OCI-LY3 (cell line): ENCODE data around the gene TMEM255B.

Experiments
- H2AFZ ChIP-seq: fragments of 200-600, 300-600 bp; shearing (Covaris generic); 2 replicates; pipeline ENCODE4 v1.6.0; 2014; ENCODE audit warnings: antibody characterized with exemption, low read depth, low read length
- H3K27ac ChIP-seq: fragments of 200-600, 300-600 bp; sonication (generic); 2 replicates; pipeline ENCODE4 v1.5.1; 2014; ENCODE audit warnings: mild to moderate bottlenecking, low read length, moderate library complexity, mixed read lengths
- H3K27me3 ChIP-seq: fragments of 200-600, 300-600 bp; sonication (generic); 2 replicates; pipeline ENCODE4 v1.6.1; 2014; ENCODE audit warnings: low read depth, low read length, mixed read lengths
- H3K36me3 ChIP-seq: fragments of 200-600, 300-600 bp; sonication (generic); replicated peaks from 2 replicates; pipeline ENCODE3; 2014; ENCODE audit warnings: low read depth, low read length, mixed read lengths
- H3K4me1 ChIP-seq: fragments of 300-600, 200-600 bp; sonication (generic); 2 replicates; pipeline ENCODE4 v1.6.1; 2014; ENCODE audit warnings: low read length, mixed read lengths
- H3K4me2 ChIP-seq: fragments of 200-600, 300-600 bp; sonication (generic); 2 replicates; pipeline ENCODE4 v1.6.1; 2014; ENCODE audit warnings: low read length, mixed read lengths
- H3K4me3 ChIP-seq: fragments of 300-600, 200-600 bp; sonication (generic); 2 replicates; pipeline ENCODE4 v1.5.1; 2014; ENCODE audit warnings: antibody characterized with exemption, mild to moderate bottlenecking, low read length, moderate library complexity
- H3K79me2 ChIP-seq: fragments of 300-600, 200-600 bp; shearing (Covaris generic); 2 replicates; pipeline ENCODE4 v1.6.1; 2014; ENCODE audit warnings: mild to moderate bottlenecking, low read length, mixed read lengths
- H3K9ac ChIP-seq: fragments of 300-600, 200-600 bp; shearing (Covaris generic); 2 replicates; pipeline ENCODE4 v1.6.0; 2014; ENCODE audit warnings: mild to moderate bottlenecking, low read length, moderate library complexity
- H3K9me3 ChIP-seq: fragments of 200-600, 300-600 bp; shearing (Covaris generic); 2 replicates; pipeline ENCODE4 v1.6.1; 2014; ENCODE audit warnings: low read length, mixed read lengths; ENCODE audit not compliant: insufficient read depth
- H4K20me1 ChIP-seq: fragments of 200-600, 300-600 bp; sonication (generic); 2 replicates; pipeline ENCODE4 v1.6.1; 2016; ENCODE audit warnings: low read length, mixed read lengths; ENCODE audit not compliant: insufficient read depth
- EZH2phosphoT487 ChIP-seq: fragments of 200-600 bp; shearing (Covaris generic); IDR thresholded peaks from 2 replicates; pipeline ENCODE4 v1.6.1; 2018; ENCODE audit warnings: antibody characterized with exemption, mixed run types, low read depth
- TF ChIP-seq, protein P1 (sequence below): fragments of 200-600, 300-600 bp; sonication (generic); IDR thresholded peaks from 2 replicates; pipeline ENCODE4 v1.5.1; 2014; ENCODE audit warnings: antibody characterized with exemption, low read length, low read depth

TMEM255B gene

DNA sequence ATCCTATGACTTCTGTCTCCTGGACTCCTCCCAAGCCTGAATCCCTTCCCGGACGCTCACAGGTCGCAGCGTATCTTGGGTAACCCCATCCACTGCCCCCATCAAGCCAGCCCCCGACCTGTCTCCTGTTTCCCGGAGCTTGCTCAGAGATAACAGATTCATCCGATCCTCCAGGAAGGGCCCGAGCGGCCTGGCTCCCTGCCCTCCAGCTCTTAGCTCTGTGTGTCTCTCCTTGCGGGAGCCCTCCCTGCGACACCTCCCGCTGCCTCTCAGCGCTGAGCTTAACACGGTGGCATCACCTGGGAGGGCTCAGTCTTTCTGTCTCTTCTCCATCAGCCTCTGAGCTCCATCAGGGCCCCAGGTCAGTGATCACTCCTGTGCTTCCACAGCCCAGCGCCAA is 4.3 kb upstream of the TMEM255B start:
- peaks cover 7% of the 10 kb centered on the region for H3K4me1 ChIP-seq
- no peaks in the 10 kb centered on the region for H3K36me3 ChIP-seq
- no peak overlapping the region for H3K4me3 ChIP-seq

GRCh38 chr13:113756441-113757097 is 2.5 kb upstream of the TMEM255B start:
- Histone ChIP-seq H3K9ac (no peak overlapping the region), H3K9me3 (no peaks in the 10 kb centered on the region; the same call in 1 of the 2 replicates), H4K20me1 (no peaks in the 10 kb centered on the region), H3K4me1 (peaks cover 7% of the 10 kb centered on the region), H2AFZ (no peak overlapping the region), H3K4me3 (no peak overlapping the region), H3K27me3 (peaks cover 22% of the 10 kb centered on the region), H3K79me2 (no peaks in the 10 kb centered on the region), H3K36me3 (no peaks in the 10 kb centered on the region), H3K4me2 (no peak overlapping the region), H3K27ac (no peak overlapping the region)
- TF ChIP-seq, protein P1, sequence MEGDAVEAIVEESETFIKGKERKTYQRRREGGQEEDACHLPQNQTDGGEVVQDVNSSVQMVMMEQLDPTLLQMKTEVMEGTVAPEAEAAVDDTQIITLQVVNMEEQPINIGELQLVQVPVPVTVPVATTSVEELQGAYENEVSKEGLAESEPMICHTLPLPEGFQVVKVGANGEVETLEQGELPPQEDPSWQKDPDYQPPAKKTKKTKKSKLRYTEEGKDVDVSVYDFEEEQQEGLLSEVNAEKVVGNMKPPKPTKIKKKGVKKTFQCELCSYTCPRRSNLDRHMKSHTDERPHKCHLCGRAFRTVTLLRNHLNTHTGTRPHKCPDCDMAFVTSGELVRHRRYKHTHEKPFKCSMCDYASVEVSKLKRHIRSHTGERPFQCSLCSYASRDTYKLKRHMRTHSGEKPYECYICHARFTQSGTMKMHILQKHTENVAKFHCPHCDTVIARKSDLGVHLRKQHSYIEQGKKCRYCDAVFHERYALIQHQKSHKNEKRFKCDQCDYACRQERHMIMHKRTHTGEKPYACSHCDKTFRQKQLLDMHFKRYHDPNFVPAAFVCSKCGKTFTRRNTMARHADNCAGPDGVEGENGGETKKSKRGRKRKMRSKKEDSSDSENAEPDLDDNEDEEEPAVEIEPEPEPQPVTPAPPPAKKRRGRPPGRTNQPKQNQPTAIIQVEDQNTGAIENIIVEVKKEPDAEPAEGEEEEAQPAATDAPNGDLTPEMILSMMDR: no peak
- TF ChIP-seq EZH2phosphoT487: no peak

More for the DNA sequence above, 4.3 kb upstream of the TMEM255B start:
- Histone ChIP-seq H3K79me2 (no peaks in the 10 kb centered on the region), H3K4me2 (no peak overlapping the region), H3K9me3 (no peaks in the 10 kb centered on the region; the same call in 1 of the 2 replicates), H3K9ac (no peak overlapping the region), H2AFZ (no peak overlapping the region), H4K20me1 (no peaks in the 10 kb centered on the region), H3K27ac (no peak overlapping the region), H3K27me3 (peaks cover 8% of the 10 kb centered on the region)
- TF ChIP-seq, protein P1: no peak
- TF ChIP-seq EZH2phosphoT487: no peak

DNA sequence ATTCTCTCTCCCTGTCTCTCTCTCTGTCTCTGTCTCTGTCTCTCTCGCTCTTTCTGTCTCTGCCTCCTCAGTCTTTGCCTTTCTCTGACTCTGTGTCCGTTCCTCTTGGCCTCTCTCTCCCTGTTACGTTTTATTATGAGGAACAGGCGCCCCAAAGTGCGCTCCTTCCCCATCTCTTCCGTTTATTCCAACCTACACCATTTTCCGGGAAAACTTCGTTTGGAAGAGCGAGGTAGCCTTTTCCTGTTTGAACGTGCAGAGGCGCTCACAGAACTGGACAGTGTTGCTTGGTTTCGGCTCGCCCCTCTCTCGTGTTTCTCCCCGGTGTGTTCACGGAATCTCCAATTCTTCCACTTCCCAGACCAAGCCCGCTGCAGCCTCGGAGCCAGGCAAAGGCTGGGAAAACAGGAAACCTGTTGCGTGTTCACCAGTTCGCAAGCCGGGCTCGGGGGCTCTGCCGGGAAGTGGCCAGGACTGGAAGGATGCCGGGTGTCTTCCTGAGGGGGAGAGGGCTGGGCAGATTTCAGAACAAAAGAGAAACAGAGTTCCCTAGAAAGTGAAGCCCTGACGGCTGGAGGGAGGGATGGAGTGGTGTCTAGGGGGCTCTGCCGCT is 605 bp downstream of the TMEM255B start:
- no peaks in the 10 kb centered on the region; the same call in 1 of the 2 replicates for H3K9me3 ChIP-seq
- H3K4me3 ChIP-seq: peak overlapping the region; percentile 90
- H3K4me1 ChIP-seq: peaks cover 7% of the 10 kb centered on the region
- H3K79me2 ChIP-seq: no peaks in the 10 kb centered on the region
- TF ChIP-seq EZH2phosphoT487: no peak
- TF ChIP-seq, protein P1: no peak
- peak overlapping the region; percentile 87 for H2AFZ ChIP-seq
- H3K27ac ChIP-seq: no peak overlapping the region
- H3K4me2 ChIP-seq: peak overlapping the region; percentile 97
- peaks cover 34% of the 10 kb centered on the region for H3K27me3 ChIP-seq
- H4K20me1 ChIP-seq: no peaks in the 10 kb centered on the region
- H3K36me3 ChIP-seq: no peaks in the 10 kb centered on the region
- no peak overlapping the region for H3K9ac ChIP-seq

GRCh38 chr13:113761136-113761535 is 2.1 kb downstream of the TMEM255B start:
- H3K27ac ChIP-seq: no peak overlapping the region
- H3K4me1 ChIP-seq: peaks cover 7% of the 10 kb centered on the region
- H2AFZ ChIP-seq: no peak overlapping the region
- no peaks in the 10 kb centered on the region for H3K79me2 ChIP-seq
- peaks cover 34% of the 10 kb centered on the region for H3K27me3 ChIP-seq
- H4K20me1 ChIP-seq: no peaks in the 10 kb centered on the region
- H3K4me3 ChIP-seq: no peak overlapping the region
- H3K4me2 ChIP-seq: no peak overlapping the region
- H3K36me3 ChIP-seq: no peaks in the 10 kb centered on the region
- no peak overlapping the region for H3K9ac ChIP-seq
- no peak for TF ChIP-seq EZH2phosphoT487
- TF ChIP-seq, protein P1: no peak
- no peaks in the 10 kb centered on the region; the same call in 1 of the 2 replicates for H3K9me3 ChIP-seq
